Activated CD4-positive, alpha-beta T cell treated with anti-CD3 and anti-CD28 coated beads for 36 hours (primary cell): Measurements from ENCODE around the gene URGCP. TPM values are rescaled to one million over a fixed set of nuclear protein-coding genes. Genes with fewer than 3 reads are reported as not detected.
A peak's percentile ranks its signal among the peaks of the same experiment; 100 is the strongest.

Experiments
- ATAC-seq: fragments of 200-7000 bp; cut with Tn5 transposase; one replicate; pipeline ENCODE4 v1.10.0; 2021; ENCODE audit warnings: mild to moderate bottlenecking, moderate library complexity
- CTCF ChIA-PET: fragments of 350-600 bp; sonication (Branson Sonifier 250); formaldehyde crosslinking; loops from one replicate; lab custom pipeline; 2021; ENCODE audit warnings: antibody characterized with exemption; lab: Charles Lee
- POLR2A ChIA-PET: fragments of 350-600 bp; sonication (Branson Sonifier 250); formaldehyde crosslinking; loops from one replicate; lab custom pipeline; 2021; ENCODE audit warnings: antibody characterized with exemption, inconsistent platforms; lab: Charles Lee
- DNase-seq: peaks from one replicate; pipeline ENCODE4 v3.0.0-alpha.2; 2020
- H3K27ac Mint-ChIP-seq: one replicate; pipeline ENCODE4 v1.8.0; 2021; ENCODE audit warnings: mixed read lengths
- H3K27me3 Mint-ChIP-seq: one replicate; pipeline ENCODE4 v1.8.0; 2021; ENCODE audit warnings: mixed read lengths
- H3K36me3 Mint-ChIP-seq: one replicate; pipeline ENCODE4 v1.8.0; 2021; ENCODE audit warnings: low read depth, mixed read lengths
- H3K4me1 Mint-ChIP-seq: one replicate; pipeline ENCODE4 v1.8.0; 2021; ENCODE audit warnings: mixed read lengths
- H3K4me3 Mint-ChIP-seq: one replicate; pipeline ENCODE4 v1.8.0; 2021; ENCODE audit warnings: mild to moderate bottlenecking, moderate library complexity, mixed read lengths
- H3K9me3 Mint-ChIP-seq: one replicate; pipeline ENCODE4 v1.8.0; 2021; ENCODE audit warnings: low read depth, mixed read lengths
- intact Hi-C, 2 experiments: fragments of 100-400 bp; cut with DNase I in 1 of 2; cut with micrococcal nuclease in 1 of 2; formaldehyde crosslinking; loops; one replicate each; pipeline versions ENCODE4 v1.14.2 to v1.15.1; 2022 to 2024; cut with DNase I, micrococcal nuclease
- total RNA-seq, 2 experiments: library from RNA; stranded (reverse); gene quantifications; one replicate each; pipeline ENCODE4 v1.2.3, GENCODE V29; 2021

The URGCP gene
- total RNA-seq, 2 experiments from 2014 or later: 22.2 to 23.0 TPM

- POLR2A ChIA-PET: no interaction called here
Measured at GRCh38 chr7:43884617-43885016, 21.8 kb downstream of the URGCP start.

GRCh38 chr7:43884209-43884608 lies 22.2 kb downstream of the URGCP start:
- no peak overlapping the region for H3K27ac Mint-ChIP-seq
- ChIA-PET POLR2A (no interaction called here), CTCF (interaction anchor here (0.7 to 1.1 kb wide), 4 partner anchors 9 to 35 kb away, joined by 3 to 4 read pairs (median 3); no protein-coding TSS in a partner anchor)
- no peaks in the 10 kb centered on the region for H3K27me3 Mint-ChIP-seq
- H3K36me3 Mint-ChIP-seq: peaks cover 26% of the 10 kb centered on the region
- no peaks in the 10 kb centered on the region for H3K9me3 Mint-ChIP-seq
- peaks cover 9% of the 10 kb centered on the region for H3K4me1 Mint-ChIP-seq
- intact Hi-C loops: no loop called here
- ATAC-seq (no peak), DNase-seq (no peak)
- no peak overlapping the region for H3K4me3 Mint-ChIP-seq

More at GRCh38 chr7:43884617-43885016, 21.8 kb downstream of the URGCP start:
- H3K4me1 Mint-ChIP-seq: peaks cover 12% of the 10 kb centered on the region
- no peak for ATAC-seq
- no peak for DNase-seq
- H3K9me3 Mint-ChIP-seq: no peaks in the 10 kb centered on the region
- H3K4me3 Mint-ChIP-seq: no peak overlapping the region
- H3K27me3 Mint-ChIP-seq: no peaks in the 10 kb centered on the region
- H3K27ac Mint-ChIP-seq: no peak overlapping the region
- peaks cover 26% of the 10 kb centered on the region for H3K36me3 Mint-ChIP-seq
- CTCF ChIA-PET: interaction anchor here (0.7 to 1.1 kb wide), 2 partner anchors 19 to 35 kb away, joined by 3 to 4 read pairs; no protein-coding TSS in a partner anchor
- intact Hi-C loops: no loop called here

GRCh38 chr7:43880596-43880995 lies 25.8 kb downstream of the URGCP start:
- peaks cover 48% of the 10 kb centered on the region for H3K36me3 Mint-ChIP-seq
- H3K27ac Mint-ChIP-seq: peak overlapping the region; percentile 24
- H3K4me1 Mint-ChIP-seq: peaks cover 3% of the 10 kb centered on the region
- intact Hi-C loops: no loop called here
- no peak overlapping the region for H3K4me3 Mint-ChIP-seq
- ChIA-PET CTCF (no interaction called here), POLR2A (no interaction called here)
- H3K27me3 Mint-ChIP-seq: no peaks in the 10 kb centered on the region
- no peaks in the 10 kb centered on the region for H3K9me3 Mint-ChIP-seq
- DNase-seq (no peak), ATAC-seq (no peak)

GRCh38 chr7:43879477-43879876 lies 26.9 kb downstream of the URGCP start:
- intact Hi-C loops: no loop called here
- no peak overlapping the region for H3K4me3 Mint-ChIP-seq
- no peaks in the 10 kb centered on the region for H3K27me3 Mint-ChIP-seq
- no peaks in the 10 kb centered on the region for H3K9me3 Mint-ChIP-seq
- peaks cover 3% of the 10 kb centered on the region for H3K4me1 Mint-ChIP-seq
- DNase-seq (peak; percentile 29), ATAC-seq (peak; percentile 90)
- H3K27ac Mint-ChIP-seq: peak overlapping the region; percentile 55
- POLR2A ChIA-PET: interaction anchor here (0.7 kb wide), 1 partner anchor 10 kb away, joined by 3 read pairs; the partner anchor contains the start of gene MRPS24
- CTCF ChIA-PET: interaction anchor here (0.6 to 2.1 kb wide), 5 partner anchors 11 to 330 kb away, joined by 3 to 4 read pairs (median 3); partner anchors contain the start of gene MRPS24
- peaks cover 53% of the 10 kb centered on the region for H3K36me3 Mint-ChIP-seq

GRCh38 chr7:43878867-43879266 lies 27.5 kb downstream of the URGCP start:
- CTCF ChIA-PET: interaction anchor here (0.6 to 2.1 kb wide), 3 partner anchors 10 to 179 kb away, joined by 3 to 4 read pairs (median 3); partner anchors contain the start of gene MRPS24

GRCh38 chr7:43877968-43878864 lies 28.2 kb downstream of the URGCP start:
- ChIA-PET POLR2A (no interaction called here), CTCF (interaction anchor here (2.1 kb wide), 1 partner anchor 39 kb away, joined by 4 read pairs; no protein-coding TSS in a partner anchor)
- Mint-ChIP-seq H3K27ac (no peak overlapping the region), H3K27me3 (no peaks in the 10 kb centered on the region), H3K36me3 (peaks cover 49% of the 10 kb centered on the region), H3K4me3 (no peak overlapping the region), H3K4me1 (peaks cover 5% of the 10 kb centered on the region), H3K9me3 (no peaks in the 10 kb centered on the region)
- ATAC-seq: no peak
- intact Hi-C loops: no loop called here
- no peak for DNase-seq

More at GRCh38 chr7:43878867-43879266, 27.5 kb downstream of the URGCP start:
- Mint-ChIP-seq H3K36me3 (peaks cover 50% of the 10 kb centered on the region), H3K9me3 (no peaks in the 10 kb centered on the region), H3K4me3 (no peak overlapping the region), H3K27me3 (no peaks in the 10 kb centered on the region), H3K27ac (peak overlapping the region; percentile 55), H3K4me1 (peaks cover 3% of the 10 kb centered on the region)
- intact Hi-C loops: no loop called here
- POLR2A ChIA-PET: interaction anchor here (0.7 kb wide), 1 partner anchor 9 kb away, joined by 3 read pairs; the partner anchor contains the start of gene MRPS24
- ATAC-seq (no peak), DNase-seq (no peak)

GRCh38 chr7:43876976-43877745 lies 29.2 kb downstream of the URGCP start:
- Mint-ChIP-seq H3K4me3 (no peak overlapping the region), H3K9me3 (no peaks in the 10 kb centered on the region), H3K36me3 (peaks cover 49% of the 10 kb centered on the region), H3K27me3 (no peaks in the 10 kb centered on the region), H3K4me1 (peaks cover 15% of the 10 kb centered on the region), H3K27ac (no peak overlapping the region)
- intact Hi-C loops: no loop called here
- DNase-seq (no peak), ATAC-seq (no peak)
- ChIA-PET POLR2A (no interaction called here), CTCF (no interaction called here)

- Mint-ChIP-seq H3K9me3 (no peaks in the 10 kb centered on the region), H3K36me3 (peaks cover 42% of the 10 kb centered on the region), H3K4me3 (no peak overlapping the region), H3K27ac (no peak overlapping the region), H3K4me1 (peaks cover 16% of the 10 kb centered on the region), H3K27me3 (no peaks in the 10 kb centered on the region)
- intact Hi-C loops: no loop called here
- no peak for DNase-seq
- no peak for ATAC-seq
- POLR2A ChIA-PET: no interaction called here
- CTCF ChIA-PET: interaction anchor here (0.6 kb wide), 1 partner anchor 384 kb away, joined by 3 read pairs; no protein-coding TSS in a partner anchor
Measured at GRCh38 chr7:43876241-43876640, 30.2 kb downstream of the URGCP start.

GRCh38 chr7:43873300-43873699 lies 33.1 kb downstream of the URGCP start:
- intact Hi-C loops: no loop called here
- H3K27me3 Mint-ChIP-seq: no peaks in the 10 kb centered on the region
- H3K4me1 Mint-ChIP-seq: peaks cover 30% of the 10 kb centered on the region
- H3K9me3 Mint-ChIP-seq: peaks cover 2% of the 10 kb centered on the region
- no peak for ATAC-seq
- POLR2A ChIA-PET: no interaction called here
- DNase-seq: no peak
- CTCF ChIA-PET: no interaction called here
- H3K4me3 Mint-ChIP-seq: no peak overlapping the region
- H3K27ac Mint-ChIP-seq: no peak overlapping the region
- H3K36me3 Mint-ChIP-seq: peaks cover 30% of the 10 kb centered on the region

- peaks cover 35% of the 10 kb centered on the region for H3K4me1 Mint-ChIP-seq
- peak; percentile 18 for DNase-seq
- H3K36me3 Mint-ChIP-seq: peaks cover 24% of the 10 kb centered on the region
- H3K9me3 Mint-ChIP-seq: peaks cover 2% of the 10 kb centered on the region
- H3K27me3 Mint-ChIP-seq: no peaks in the 10 kb centered on the region
- H3K4me3 Mint-ChIP-seq: no peak overlapping the region
- ChIA-PET POLR2A (no interaction called here), CTCF (interaction anchor here (0.7 kb wide), 1 partner anchor 13 kb away, joined by 3 read pairs; no protein-coding TSS in a partner anchor)
- intact Hi-C loops: no loop called here
- no peak for ATAC-seq
- H3K27ac Mint-ChIP-seq: no peak overlapping the region
Measured at GRCh38 chr7:43872406-43873110, 33.8 kb downstream of the URGCP start.
